GM19240 (cell line): ENCODE data around the gene NUMB.
"Not testable (repeated sequence)": the region's sequence is repeated elsewhere in the genome, so short reads cannot be mapped to it uniquely, and the experiment has no call there.

Experiments used
- DNase-seq: peaks from one replicate; pipeline ENCODE4 v3.0.0; 2011; ENCODE audit warnings: low spot score; ENCODE audit not compliant: insufficient read length

The NUMB gene

GRCh38 chr14:73423092-73423491 lies 35.3 kb downstream of the NUMB start:
- not testable (repeated sequence) for DNase-seq

GRCh38 chr14:73422515-73422914 lies 35.8 kb downstream of the NUMB start:
- no peak for DNase-seq

- DNase-seq: no peak
Measured at GRCh38 chr14:73418227-73418626, 40.1 kb downstream of the NUMB start.

- DNase-seq: not testable (repeated sequence)
Measured at GRCh38 chr14:73406248-73406647, 52.1 kb downstream of the NUMB start.

- no peak for DNase-seq
Measured at GRCh38 chr14:73403181-73403752, 55.1 kb downstream of the NUMB start.

GRCh38 chr14:73402579-73402978 lies 55.8 kb downstream of the NUMB start:
- no peak for DNase-seq

GRCh38 chr14:73397810-73398209 lies 60.5 kb downstream of the NUMB start:
- no peak for DNase-seq

- DNase-seq: no peak
Measured at GRCh38 chr14:73394317-73394716, 64.0 kb downstream of the NUMB start.

- DNase-seq: no peak
Measured at GRCh38 chr14:73393375-73393774, 65.0 kb downstream of the NUMB start.

GRCh38 chr14:73392329-73393257 lies 65.8 kb downstream of the NUMB start:
- DNase-seq: no peak

- DNase-seq: not testable (repeated sequence)
Measured at GRCh38 chr14:73387860-73388259, 70.5 kb downstream of the NUMB start.

- DNase-seq: no peak
Measured at GRCh38 chr14:73386342-73386741, 72.0 kb downstream of the NUMB start.

- DNase-seq: not testable (repeated sequence)
Measured at GRCh38 chr14:73385021-73385420, 73.3 kb downstream of the NUMB start.

- DNase-seq: no peak
Measured at GRCh38 chr14:73383356-73383755, 75.0 kb downstream of the NUMB start.

- DNase-seq: no peak
Measured at GRCh38 chr14:73381380-73382013, 76.8 kb downstream of the NUMB start.

- DNase-seq: no peak
Measured at GRCh38 chr14:73376585-73376984, 81.8 kb downstream of the NUMB start.

GRCh38 chr14:73375861-73376260 lies 82.5 kb downstream of the NUMB start:
- no peak for DNase-seq

GRCh38 chr14:73374218-73374617 lies 84.1 kb downstream of the NUMB start:
- no peak for DNase-seq

- DNase-seq: no peak
Measured at GRCh38 chr14:73372529-73372928, 85.8 kb downstream of the NUMB start.

- no peak for DNase-seq
Measured at GRCh38 chr14:73370561-73370960, 87.8 kb downstream of the NUMB start.

GRCh38 chr14:73369428-73369827 lies 88.9 kb downstream of the NUMB start:
- DNase-seq: no peak

GRCh38 chr14:73368616-73369015 lies 89.7 kb downstream of the NUMB start:
- DNase-seq: no peak
